Measurements from ENCODE around the gene NSD1.
"Not testable (repeated sequence)": the region's sequence is repeated elsewhere in the genome, so short reads cannot be mapped to it uniquely, and the experiment has no call there.

DNA sequence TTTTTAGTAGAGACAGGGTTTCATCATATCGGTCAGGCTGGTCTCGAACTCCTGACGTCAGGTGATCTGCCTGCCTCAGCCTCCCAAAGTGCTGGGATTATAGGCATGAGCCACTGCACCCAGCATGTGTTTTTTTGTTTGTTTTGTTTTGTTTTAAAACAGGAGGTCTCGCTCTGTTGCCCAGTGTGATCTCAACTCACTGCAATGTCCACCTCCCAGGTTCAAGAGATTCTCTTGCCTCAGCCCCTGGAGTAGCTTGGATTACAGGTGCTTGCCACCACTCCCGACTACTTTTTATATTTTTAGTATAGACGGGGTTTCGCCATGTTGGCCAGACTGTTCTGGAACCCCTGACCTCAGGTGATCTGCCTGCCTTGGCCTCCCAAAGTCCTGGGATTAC, 125.1 kb downstream of the NSD1 start:
- TF ChIP-seq, protein P1, sequence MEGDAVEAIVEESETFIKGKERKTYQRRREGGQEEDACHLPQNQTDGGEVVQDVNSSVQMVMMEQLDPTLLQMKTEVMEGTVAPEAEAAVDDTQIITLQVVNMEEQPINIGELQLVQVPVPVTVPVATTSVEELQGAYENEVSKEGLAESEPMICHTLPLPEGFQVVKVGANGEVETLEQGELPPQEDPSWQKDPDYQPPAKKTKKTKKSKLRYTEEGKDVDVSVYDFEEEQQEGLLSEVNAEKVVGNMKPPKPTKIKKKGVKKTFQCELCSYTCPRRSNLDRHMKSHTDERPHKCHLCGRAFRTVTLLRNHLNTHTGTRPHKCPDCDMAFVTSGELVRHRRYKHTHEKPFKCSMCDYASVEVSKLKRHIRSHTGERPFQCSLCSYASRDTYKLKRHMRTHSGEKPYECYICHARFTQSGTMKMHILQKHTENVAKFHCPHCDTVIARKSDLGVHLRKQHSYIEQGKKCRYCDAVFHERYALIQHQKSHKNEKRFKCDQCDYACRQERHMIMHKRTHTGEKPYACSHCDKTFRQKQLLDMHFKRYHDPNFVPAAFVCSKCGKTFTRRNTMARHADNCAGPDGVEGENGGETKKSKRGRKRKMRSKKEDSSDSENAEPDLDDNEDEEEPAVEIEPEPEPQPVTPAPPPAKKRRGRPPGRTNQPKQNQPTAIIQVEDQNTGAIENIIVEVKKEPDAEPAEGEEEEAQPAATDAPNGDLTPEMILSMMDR (IDR thresholded peaks at IDR 0.05 in 4 of 5, conservative IDR thresholded peaks at IDR 0.05 in 1 of 5): not testable (repeated sequence)
- TF ChIP-seq POLR2A (IDR thresholded peaks at IDR 0.05): not testable (repeated sequence)

Measured in gastrocnemius medialis (tissue), 4 donors.